Stimulated activated CD4-positive, alpha-beta T cell treated with anti-CD3 and anti-CD28 coated beads, Interleukin-2, amount 100 ng/mL, for 4 hours (primary cell): ENCODE data around the gene TCF12.

Source experiments
- DNase-seq: peaks from one replicate; pipeline ENCODE4 v3.0.0-alpha.2; 2020; ENCODE audit warnings: low read depth

TCF12 gene

DNA sequence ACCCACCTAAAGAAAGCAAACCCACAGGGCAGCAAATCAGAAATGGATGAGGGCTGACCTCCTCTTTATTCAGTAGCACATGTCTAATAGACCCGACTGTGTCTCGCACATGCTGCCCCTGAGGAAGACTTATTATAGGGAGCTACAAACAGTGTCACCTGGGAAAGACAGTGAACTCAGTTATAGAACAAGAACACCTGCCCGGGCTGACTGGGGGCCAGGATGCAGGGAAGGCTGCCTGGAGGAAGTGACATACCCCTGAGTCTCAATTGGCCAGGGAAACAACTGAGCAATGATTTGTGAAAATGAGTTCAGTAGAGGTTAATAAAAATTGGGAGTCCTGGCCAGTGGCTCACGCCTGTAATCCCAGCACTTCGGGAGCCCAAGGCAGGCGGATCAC, 379.2 kb downstream of the TCF12 start:
- DNase-seq = no peak

DNA sequence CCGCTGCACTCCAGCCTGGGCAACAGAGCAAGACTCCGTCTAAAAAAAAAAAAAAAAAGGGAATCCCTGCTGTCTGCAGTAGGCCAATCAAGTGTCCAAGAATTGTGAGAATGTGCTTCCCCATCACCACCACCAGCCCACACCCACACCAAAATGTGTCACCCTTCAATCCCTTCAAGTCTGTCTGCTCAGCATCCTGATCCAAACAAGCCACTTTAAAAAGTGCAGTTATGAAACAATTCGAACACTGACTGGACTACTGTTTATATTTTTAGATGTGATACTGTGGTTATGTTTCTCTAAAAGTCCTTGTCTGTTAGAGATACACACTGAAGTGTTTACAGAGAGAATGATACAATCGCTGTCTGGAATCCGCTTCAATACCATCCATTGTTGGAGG, 379.8 kb downstream of the TCF12 start:
- DNase-seq = no peak

DNA sequence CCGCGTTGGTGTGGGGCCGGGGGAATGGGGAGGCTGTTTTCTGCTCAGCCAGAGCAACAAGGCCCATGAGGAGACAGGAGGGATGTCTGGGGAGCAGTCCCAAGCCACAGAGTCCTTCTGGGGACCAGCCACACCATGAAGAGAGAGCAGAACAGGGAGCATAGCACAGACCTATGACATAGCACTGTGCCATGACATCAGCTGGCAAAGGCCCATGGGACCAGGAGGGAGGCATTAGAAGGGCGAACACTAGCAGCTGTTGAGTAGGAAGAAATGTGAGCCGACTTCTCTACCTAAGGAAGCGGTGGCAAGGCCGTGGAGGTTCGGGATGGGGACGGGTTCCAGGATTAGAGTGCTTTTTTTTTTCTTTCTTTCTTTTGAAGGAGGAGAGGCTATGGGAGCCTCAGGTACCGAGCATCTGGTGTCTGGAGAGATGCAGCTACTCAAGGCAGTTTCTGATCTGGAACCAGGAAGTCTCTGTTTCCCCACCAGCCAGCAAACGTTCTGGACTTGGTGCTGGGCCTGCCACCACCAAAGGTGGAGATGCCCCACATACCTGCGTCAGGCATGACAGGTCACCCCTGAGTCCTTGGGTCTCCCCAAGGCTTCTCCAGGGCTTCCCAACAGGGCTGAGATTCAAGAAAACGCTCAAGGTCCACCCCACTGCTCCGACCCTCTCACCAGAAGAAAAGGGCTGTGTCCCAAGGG, 380.6 kb downstream of the TCF12 start:
- DNase-seq = no peak

DNA sequence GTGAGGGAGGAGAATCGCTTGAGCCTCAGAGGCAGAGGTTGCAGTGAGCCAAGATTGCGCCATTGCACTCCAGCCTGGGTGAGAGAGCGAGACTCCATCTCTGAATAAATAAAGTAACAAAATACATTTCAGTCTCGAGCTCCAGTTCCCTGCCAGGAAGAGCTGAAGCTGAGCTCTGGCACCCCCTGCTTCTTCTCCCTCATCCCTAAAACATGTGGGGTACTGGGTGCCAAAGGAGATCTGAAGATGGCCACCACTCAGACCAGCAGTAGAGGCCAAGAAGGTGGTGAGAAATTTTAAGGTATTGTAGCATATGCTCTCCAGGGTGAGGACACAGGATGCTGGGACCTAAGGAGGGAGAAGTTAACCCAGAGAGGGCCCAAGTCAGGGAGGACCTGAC, 382.9 kb downstream of the TCF12 start:
- no peak for DNase-seq

DNA sequence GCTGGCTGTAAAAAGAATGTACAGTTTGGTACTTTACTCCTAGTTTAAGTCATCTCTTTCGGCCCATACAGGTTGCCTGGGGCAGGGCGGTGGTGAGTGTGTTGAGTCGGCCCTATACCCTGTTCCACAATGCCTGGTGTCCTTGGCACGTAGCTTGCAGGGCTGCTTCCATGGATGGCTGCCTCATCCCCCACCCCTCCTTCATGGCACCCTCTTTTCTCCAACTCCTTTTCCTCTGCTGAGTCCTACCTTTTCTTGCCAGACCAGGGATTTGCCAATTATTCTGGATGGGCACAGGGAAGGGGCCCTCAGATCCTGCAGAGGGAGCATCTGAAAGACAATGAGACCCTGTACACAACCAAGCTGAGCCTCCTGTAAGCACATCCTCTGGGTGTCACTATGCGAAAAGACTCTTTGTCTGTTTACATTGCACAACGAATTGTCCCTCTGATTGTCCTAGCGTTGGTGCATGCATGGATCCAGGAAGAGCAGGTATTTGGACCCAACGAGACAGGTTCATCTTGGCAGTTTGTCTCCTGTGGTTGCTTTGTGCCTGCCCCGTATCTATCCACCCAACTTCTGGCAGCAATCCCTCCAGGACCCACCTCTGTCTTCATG, 384.3 kb downstream of the TCF12 start:
- DNase-seq = no peak

DNA sequence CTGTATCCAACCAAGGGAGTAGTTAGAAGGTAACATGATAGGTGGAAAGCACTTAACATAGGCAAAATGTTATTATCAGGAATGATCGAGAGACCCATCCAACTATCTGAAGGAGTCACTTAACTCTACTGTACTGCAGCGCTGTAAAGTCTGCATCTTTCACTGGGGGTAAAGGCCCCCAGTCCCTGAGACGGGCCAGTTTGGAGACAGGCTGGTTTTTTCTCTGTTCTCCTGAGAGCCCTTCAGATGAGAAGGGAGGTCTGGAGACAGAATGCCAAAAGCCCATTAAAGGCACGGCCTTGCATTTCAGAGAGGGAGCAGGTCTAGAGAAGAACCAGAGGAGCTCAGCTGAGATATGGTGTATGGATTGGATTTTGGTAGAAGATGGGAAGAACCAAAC, 386.6 kb downstream of the TCF12 start:
- no peak for DNase-seq

DNA sequence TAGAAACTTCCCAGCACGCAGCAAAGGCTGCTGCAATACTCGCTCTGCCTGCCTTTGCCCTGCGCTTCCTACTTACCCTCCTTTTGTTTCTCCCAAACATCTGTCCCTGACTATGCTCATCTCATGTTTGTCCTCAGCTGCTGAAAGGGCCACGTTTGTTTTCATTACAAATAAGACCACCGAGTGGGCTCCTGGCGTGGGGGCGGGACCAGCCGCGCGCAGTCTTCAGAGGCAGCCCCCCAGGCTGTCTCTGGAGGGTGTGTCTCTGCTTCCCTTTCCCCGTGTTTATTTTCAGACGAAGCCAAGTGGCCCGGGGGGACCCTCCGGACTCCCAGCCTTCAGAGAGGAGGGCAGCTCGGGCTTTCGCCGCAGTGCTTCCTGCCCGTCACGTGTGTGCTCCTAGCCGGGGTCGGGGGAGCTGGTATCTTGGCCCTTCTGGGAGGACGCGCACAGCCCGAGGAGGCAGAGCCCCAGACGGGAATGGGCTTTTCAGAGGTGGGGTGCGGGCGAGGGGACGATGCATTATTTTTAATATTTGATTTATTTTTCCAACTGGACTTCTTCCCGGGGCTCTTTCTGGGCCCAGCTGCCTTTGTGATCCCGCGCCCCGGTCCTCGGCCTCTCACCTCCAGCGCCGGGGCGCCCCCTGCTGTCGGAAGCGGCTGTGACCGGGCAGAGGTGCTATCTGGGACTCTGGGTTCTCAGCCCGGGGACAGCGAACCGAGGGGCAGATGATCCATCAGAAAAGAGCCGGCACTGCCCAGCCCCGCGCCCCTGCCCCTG, 387.9 kb downstream of the TCF12 start:
- peak; percentile 71 for DNase-seq

DNA sequence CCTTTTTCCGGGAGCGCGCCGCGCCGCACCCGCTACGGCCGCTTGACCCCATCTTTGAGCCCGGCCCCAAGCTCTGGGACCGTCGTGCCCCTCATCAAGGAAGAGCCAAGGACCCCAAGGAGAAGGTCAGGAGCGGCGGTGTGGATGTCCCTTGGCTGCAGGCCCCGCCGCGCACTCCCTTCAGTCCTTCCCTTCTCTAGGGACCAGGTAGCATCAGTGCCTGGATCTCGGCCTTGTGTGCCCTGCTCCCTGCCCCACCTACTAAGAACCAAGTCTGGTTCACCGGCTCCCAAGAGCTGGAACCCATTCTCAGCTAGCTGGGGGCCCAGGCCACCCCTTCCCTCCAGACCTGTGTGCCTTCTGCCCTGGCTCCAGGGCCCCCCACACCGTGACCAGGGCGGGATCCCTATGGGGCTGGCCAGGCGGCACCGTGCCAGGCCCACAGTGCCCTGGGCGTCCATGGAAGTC, 388.5 kb downstream of the TCF12 start:
- no peak for DNase-seq

DNA sequence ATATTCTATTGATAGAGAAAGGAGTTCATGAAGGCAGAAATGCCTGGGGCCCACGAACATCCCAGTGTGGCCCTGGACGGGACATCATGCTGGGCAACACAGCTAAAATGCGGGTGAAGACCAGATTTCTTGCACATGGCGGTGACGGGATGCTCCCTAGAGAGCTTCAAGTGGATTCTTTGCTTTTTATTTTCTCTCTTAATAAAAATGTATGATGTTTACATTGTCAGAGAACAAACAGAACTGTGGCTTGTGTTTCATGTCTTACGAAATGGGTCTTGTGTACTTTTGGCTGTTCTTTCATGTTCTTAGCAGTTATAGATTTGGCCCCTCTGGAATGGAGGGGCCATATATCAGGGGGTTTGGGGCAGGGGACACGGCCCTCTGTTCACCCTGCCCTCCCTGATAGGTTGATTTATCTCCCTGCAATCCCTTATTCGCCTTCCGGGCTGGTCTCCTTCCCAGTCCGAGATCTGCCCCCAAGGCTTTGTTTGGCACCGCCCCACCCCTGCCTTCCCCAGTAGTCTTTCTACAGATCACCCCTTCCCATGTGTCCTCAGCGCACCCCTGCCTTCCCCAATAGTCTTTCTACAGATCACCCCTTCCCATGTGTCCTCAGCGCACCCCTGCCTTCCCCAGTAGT, 389.2 kb downstream of the TCF12 start:
- DNase-seq = no peak

DNA sequence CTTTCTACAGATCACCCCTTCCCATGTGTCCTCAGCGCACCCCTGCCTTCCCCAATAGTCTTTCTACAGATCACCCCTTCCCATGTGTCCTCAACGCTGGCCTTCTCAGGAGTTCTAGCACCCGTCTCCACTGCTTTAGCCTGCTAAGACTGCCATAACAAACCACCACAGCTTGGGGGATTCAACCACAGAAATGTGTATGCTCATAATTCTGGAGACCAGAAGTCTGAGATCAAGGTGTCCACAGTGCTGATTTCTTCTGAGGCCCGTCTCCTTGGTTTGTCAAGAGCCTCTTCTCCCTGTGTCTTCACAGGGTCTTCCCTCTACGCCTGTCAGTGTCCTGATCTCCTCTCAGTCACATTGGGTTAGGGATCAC, 389.7 kb downstream of the TCF12 start:
- no peak for DNase-seq

DNA sequence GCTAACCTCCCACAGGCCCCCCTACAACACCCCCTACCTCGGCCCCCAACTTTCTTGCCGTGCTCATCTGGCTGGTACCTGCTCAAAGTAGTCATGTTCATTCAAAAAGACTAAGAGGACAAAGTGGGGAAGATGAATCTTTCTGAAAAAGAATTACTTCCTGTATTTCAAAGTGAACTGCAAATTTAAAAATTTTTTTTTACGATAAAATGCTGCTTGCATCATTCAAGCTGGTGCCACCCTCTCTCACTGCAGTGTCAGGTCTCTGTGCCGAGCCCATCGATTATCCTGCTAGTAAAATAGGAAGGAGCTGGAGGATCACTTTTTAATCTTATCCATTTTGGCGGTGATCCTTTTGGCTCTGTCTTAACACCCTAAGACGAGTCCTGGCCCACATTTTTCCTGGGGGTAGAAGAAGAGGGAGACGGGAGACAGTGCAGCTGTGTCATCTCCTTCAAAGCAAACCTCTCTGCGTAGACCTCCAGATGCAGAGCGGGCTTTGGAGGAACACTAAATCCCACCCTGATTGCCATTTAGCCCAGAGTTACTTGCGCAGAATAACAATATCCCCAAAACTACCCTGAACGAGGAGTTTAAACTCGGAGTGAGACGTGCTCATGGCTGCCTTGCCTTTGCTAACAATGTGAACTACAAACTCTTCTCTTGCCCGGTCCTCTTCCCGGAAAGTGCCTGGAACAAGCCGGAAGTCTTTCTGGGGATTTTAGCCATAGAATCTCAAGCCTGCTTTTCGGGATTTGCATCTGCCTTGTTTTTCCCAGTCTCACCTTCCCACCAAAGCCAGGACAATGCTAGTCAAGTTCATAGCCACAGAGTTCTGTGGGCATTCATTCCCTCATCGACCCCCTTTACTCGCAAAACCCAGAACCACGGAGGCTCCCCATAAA, 391.7 kb downstream of the TCF12 start:
- DNase-seq = no peak

DNA sequence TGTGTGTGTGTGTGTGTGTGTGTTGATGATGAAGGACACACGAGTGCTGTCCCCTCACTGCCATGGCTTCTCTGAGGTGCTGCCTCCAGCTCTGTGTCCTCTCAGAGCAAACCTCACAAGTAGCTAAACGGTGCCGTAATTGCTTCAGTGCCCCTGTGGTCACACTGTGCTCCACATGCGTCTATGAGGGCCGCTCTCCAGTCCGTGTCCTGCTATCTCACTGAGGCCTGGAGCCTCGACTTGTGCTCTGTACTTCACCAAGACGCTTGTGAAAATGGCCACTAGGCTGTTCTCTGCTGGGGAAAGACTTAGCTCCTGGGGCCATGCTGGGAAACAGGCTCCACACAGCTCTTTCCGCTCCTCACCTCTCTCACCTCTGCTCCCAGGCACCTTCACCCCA, 392.4 kb downstream of the TCF12 start:
- no peak for DNase-seq

DNA sequence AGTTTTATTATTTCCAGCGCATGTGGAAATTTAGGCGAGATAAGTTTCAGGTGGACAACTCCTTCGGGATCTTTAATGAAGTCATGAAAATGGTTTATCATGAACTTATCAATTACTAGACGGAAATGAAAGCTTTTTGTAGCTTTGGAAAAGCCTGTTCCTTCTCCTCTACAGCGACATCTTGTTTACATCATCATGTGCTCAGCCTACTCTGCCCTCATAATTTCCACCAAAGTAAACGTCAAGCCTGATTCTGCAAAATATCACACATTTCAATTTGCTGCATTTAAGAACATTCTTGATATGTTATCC, 393.5 kb downstream of the TCF12 start:
- DNase-seq = no peak

DNA sequence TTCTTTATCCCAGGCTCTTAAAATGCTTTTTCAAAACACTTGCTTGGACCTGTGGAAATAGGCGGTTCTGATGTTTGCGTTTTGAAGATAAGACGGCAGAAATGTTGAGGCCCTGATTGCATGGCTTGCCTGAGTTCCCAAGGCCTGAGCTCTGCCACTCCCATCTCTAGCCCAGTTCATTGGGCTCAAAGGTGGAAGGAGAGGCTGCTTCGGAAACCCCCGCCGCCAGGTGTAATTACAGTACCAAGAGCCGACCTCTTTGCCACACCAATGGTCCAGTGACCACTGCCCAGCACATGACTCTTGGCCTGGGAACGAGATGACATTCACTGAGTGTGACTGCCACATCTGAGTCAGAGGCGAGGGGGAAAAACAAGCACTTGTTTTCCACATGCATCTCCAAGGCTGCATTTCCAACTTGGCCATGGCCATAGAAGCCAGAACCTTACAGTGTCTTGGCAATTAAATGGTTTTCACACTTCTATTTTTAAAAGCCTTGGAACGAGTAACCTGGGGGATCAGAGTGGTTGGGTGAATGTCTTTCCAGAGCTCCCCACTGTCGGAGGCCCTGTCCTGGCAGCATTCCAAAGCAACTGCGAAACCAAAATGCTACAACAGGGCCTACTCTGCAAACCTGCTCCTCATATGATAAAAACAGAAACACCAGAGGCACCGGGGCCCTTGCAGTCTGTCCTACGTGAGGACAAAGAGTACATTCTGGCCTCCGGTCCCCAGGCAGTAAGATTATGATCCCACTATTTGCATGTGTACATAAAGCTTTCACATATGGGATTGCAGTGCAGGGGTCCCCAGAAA, 394.1 kb downstream of the TCF12 start:
- no peak for DNase-seq

DNA sequence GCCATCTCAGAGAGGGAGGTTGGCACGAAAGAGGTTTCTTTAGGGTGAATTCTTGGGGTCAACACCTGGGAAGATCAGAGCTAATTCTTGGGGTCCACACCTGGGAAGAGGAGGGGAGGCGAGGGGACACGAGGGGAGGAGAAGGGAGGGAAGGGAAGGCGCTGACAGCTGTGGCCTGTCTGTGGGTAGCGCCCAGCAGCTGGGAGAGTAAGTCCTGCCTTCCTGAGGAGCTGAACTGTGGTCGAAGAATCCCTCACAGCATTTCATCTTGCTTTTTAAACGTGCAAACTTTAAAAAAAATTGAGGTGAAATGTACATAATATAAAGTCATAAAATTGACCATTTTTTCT, 394.7 kb downstream of the TCF12 start:
- no peak for DNase-seq

DNA sequence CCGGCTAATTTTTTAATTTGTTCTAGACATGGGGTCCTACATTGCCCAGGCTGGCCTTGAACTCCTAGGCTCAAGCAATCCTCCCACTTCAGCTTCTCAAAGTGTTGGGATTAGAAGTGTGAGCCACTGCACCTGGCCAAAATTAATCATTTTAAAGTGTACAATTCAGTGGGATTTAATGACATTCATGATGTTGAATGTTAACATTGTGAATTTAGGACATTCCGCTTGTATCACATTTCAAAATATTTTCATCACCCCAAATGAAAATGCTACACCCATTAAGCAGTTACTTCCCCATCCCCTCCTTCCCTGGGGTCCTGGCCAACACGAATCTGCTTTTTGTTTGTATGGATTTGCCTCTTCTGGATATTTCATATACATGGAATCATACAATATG, 395.8 kb downstream of the TCF12 start:
- no peak for DNase-seq

DNA sequence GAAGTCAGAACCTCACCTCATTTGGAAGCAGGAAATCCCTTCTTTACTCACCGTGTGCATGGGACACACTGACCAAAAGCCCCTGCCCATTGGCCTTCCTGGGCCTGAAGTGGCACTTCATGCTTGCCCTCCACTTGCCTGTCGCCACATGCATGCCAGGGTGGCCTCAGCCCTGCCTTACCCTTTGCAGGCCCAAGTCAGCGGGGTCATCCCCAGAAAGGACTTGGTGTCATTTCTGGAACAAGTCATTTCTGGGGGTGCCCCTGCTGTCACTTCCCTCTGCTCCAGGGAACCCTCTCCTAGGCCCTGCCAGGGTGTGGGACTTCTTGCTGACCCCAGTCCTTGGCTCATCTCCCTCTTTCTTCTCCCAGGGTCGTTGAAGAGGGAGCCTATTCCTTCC, 398.0 kb downstream of the TCF12 start:
- DNase-seq = no peak

DNA sequence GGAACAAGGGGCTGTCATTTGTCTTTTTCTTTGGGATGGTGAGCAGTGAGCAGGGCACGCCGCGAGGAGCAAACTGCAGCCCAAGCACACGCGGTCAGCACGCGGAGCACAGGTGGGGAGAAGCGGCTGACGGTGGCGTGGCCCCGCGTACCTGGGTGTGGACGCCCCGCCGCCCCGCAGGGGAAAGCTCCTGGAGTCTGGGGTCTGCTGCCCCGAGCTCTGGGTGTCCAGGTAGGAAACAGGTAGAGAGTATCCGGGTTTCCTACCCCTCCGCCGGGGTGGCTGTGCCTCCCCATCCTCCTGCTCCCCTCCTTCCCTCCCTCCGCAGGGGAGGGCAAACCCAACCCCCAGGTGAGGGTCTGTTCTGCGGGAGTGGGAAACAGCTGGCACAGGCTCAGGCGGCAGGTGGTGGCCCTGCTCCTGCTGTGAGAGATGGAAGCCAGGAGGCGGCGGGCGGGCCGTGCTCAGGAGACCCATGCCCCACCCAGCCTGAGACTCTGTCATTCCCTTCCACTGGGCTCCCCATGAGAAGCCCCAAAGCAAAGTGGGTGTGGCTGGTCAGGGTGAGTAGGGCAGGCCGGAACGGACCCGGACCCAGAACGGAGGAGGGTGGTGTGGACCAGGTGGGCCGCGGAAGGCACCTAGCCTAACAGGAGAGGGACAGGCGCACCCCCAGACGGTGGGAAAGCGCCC, 400.9 kb downstream of the TCF12 start:
- no peak for DNase-seq

DNA sequence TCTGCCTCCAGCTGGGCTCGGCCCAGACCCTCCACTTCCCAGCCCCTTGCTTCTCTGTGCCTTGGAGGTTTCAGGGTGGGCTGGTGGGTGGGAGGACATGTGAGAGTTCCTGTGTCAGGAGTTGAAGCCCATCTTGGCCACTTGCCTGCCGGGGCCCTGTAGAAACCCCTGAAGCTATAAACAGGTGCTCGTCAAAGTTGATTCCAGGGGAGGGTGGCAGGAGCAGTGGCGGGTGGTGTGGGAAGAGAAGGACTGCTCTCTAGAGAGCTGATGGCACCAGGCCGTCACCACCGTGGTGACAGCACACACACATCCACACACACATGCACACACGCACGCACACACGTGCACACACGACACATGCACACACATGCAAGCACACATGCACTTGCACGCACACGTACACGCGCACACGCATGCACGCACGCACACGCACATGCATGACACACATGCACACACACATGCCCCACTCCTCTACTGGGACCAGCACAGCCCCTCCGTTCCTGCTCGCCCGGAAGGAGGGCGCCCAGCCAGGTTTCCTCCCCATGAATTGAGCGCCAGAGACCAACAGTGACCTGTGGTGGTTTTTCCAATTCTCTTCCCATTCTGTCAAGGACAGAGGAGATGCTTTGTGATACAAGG, 401.6 kb downstream of the TCF12 start:
- DNase-seq = no peak

DNA sequence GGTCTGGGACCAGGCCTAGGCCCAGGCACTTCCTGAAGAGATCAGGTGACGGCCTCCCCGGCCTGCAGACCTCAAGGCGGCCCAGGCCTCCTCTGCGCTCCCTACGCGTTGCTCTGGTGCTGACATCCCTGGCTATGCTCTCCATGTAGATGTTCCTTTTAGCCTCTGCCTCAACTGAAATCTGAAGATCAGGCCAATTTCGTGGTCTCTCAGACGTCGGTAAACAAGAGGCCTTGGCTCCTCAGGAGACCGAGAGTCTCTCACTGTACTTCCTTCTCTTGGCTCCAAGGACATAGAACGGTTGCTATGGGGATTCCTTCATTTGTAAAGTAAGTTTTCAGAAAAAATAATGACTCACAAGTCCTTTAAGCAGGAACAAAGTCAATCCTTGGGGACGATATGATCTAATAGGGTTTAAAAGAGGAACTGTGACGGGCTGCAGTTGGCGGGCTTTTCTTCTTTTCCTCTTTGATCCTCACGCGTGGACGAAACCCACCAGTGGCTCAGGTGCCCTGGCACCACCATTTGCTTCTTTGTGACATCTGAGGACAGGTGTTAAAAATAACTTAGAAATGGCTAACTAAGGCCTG, 402.3 kb downstream of the TCF12 start:
- no peak for DNase-seq
